H9 (cell line): ENCODE data around the gene MRPL37. TPM values are rescaled to one million over a fixed set of nuclear protein-coding genes. Genes with fewer than 3 reads are reported as not detected.

Experiments
- DNase-seq: peaks from one replicate; pipeline ENCODE4 v3.0.0-alpha.2; 2017
- H2AFZ ChIP-seq: one replicate; pipeline ENCODE4 v1.6.1; 2013; ENCODE audit warnings: mild to moderate bottlenecking, low read length, control low read depth, moderate library complexity
- H2AK5ac ChIP-seq: 2 replicates; pipeline ENCODE4 v1.6.1; 2013; ENCODE audit warnings: low read length, control low read depth, mixed read lengths; ENCODE audit not compliant: insufficient read length
- H2BK120ac ChIP-seq: one replicate; pipeline ENCODE4 v1.6.1; 2013; ENCODE audit warnings: low read depth, mild to moderate bottlenecking, low read length, control low read depth, inconsistent platforms; ENCODE audit not compliant: poor library complexity, severe bottlenecking
- H2BK12ac ChIP-seq: 2 replicates; pipeline ENCODE4 v1.6.1; 2013; ENCODE audit warnings: low read length, control low read depth, mixed read lengths, low read depth; ENCODE audit not compliant: insufficient read length
- H2BK15ac ChIP-seq: 2 replicates; pipeline ENCODE4 v1.6.1; 2013; ENCODE audit warnings: low read depth, low read length, control low read depth
- H2BK20ac ChIP-seq: one replicate; pipeline ENCODE4 v1.6.1; 2013; ENCODE audit warnings: low read depth, mild to moderate bottlenecking, low read length, control low read depth, inconsistent platforms; ENCODE audit not compliant: poor library complexity, severe bottlenecking
- H2BK5ac ChIP-seq: 2 replicates; pipeline ENCODE4 v1.6.1; 2013; ENCODE audit warnings: low read length, control low read depth, mixed read lengths; ENCODE audit not compliant: insufficient read length
- H3K14ac ChIP-seq: 2 replicates; pipeline ENCODE4 v1.6.1; 2013; ENCODE audit warnings: low read length, control low read depth; ENCODE audit not compliant: insufficient read depth
- H3K18ac ChIP-seq: 2 replicates; pipeline ENCODE4 v1.6.1; 2013; ENCODE audit warnings: low read depth, mild to moderate bottlenecking, mixed read lengths, low read length, control low read depth; ENCODE audit not compliant: insufficient read length
- H3K23ac ChIP-seq: 2 replicates; pipeline ENCODE4 v1.6.1; 2013; ENCODE audit warnings: low read length, control low read depth, mixed read lengths, low read depth; ENCODE audit not compliant: insufficient read length
- H3K23me2 ChIP-seq: 2 replicates; pipeline ENCODE4 v1.6.1; 2013; ENCODE audit warnings: low read depth, mild to moderate bottlenecking, mixed read lengths, low read length, control low read depth; ENCODE audit not compliant: insufficient read length, poor library complexity, severe bottlenecking
- H3K27ac ChIP-seq: 2 replicates; pipeline ENCODE4 v1.5.1; 2013; ENCODE audit warnings: low read length, control low read depth, mixed read lengths, low read depth; ENCODE audit not compliant: insufficient read length
- H3K27me3 ChIP-seq: 2 replicates; pipeline ENCODE4 v1.6.1; 2013; ENCODE audit warnings: low read length, control low read depth, inconsistent platforms; ENCODE audit not compliant: insufficient read depth
- H3K4ac ChIP-seq: 2 replicates; pipeline ENCODE4 v1.6.1; 2013; ENCODE audit warnings: low read depth, mild to moderate bottlenecking, control low read depth, inconsistent platforms, low read length, moderate library complexity
- H3K4me1 ChIP-seq: 2 replicates; pipeline ENCODE4 v1.6.1; 2013; ENCODE audit warnings: low read length, control low read depth, inconsistent platforms; ENCODE audit not compliant: insufficient read depth
- H3K4me2 ChIP-seq: 2 replicates; pipeline ENCODE4 v1.6.1; 2013; ENCODE audit warnings: low read length, control low read depth, mixed read lengths; ENCODE audit not compliant: insufficient read length, insufficient read depth
- H3K56ac ChIP-seq: 2 replicates; pipeline ENCODE4 v1.6.1; 2013; ENCODE audit warnings: low read depth, mild to moderate bottlenecking, mixed read lengths, low read length, control low read depth; ENCODE audit not compliant: insufficient read length
- H3K79me1 ChIP-seq: 2 replicates; pipeline ENCODE4 v1.6.1; 2013; ENCODE audit warnings: low read depth, mild to moderate bottlenecking, moderate library complexity, low read length, control low read depth, inconsistent platforms; ENCODE audit not compliant: insufficient read depth, poor library complexity, severe bottlenecking
- H3K79me2 ChIP-seq: 2 replicates; pipeline ENCODE4 v1.6.1; 2013; ENCODE audit warnings: low read length, control low read depth, inconsistent platforms; ENCODE audit not compliant: insufficient read depth
- H3K9ac ChIP-seq: 2 replicates; pipeline ENCODE4 v1.6.1; 2013; ENCODE audit warnings: low read length, control low read depth, mixed read lengths; ENCODE audit not compliant: insufficient read length; ENCODE audit errors: extremely low read depth
- H3K9me3 ChIP-seq: one replicate; pipeline ENCODE4 v1.6.1; 2013; ENCODE audit warnings: low read depth, low read length, inconsistent platforms; ENCODE audit not compliant: control insufficient read depth
- H3T11ph ChIP-seq: one replicate; pipeline ENCODE4 v1.6.1; 2013; ENCODE audit warnings: mild to moderate bottlenecking, low read length, control low read depth, inconsistent platforms
- H4K20me1 ChIP-seq: one replicate; pipeline ENCODE4 v1.6.1; 2013; ENCODE audit not compliant: control insufficient read depth, insufficient read length, insufficient read depth
- H4K5ac ChIP-seq: 2 replicates; pipeline ENCODE4 v1.6.1; 2013; ENCODE audit warnings: low read depth, mild to moderate bottlenecking, mixed read lengths, low read length, control low read depth; ENCODE audit not compliant: insufficient read length
- H4K8ac ChIP-seq: replicated peaks from 2 replicates; pipeline ENCODE4 v1.6.1; 2013; ENCODE audit warnings: low read length, control low read depth, mixed read lengths, low read depth; ENCODE audit not compliant: insufficient read length
- H4K91ac ChIP-seq: 2 replicates; pipeline ENCODE4 v1.6.1; 2013; ENCODE audit warnings: low read depth, mild to moderate bottlenecking, moderate library complexity, mixed read lengths, low read length, control low read depth; ENCODE audit not compliant: insufficient read length
- H3K27ac Mint-ChIP-seq, 3 experiments: 2 replicates in 2 of 3; 3 replicates in 1 of 3; pipeline ENCODE4 v1.8.0; 2020 to 2021; ENCODE audit warnings: mixed read lengths in 3 of 3, mild to moderate bottlenecking in 1 of 3, moderate library complexity in 1 of 3
- H3K27me3 Mint-ChIP-seq: 2 replicates; pipeline ENCODE4 v1.8.0; 2021; ENCODE audit warnings: low read depth, mild to moderate bottlenecking, moderate library complexity, mixed read lengths
- H3K36me3 Mint-ChIP-seq, 3 experiments: 2 replicates in 2 of 3; 3 replicates in 1 of 3; pipeline ENCODE4 v1.8.0; 2020 to 2021; ENCODE audit warnings: low read depth in 3 of 3, mixed read lengths in 3 of 3; ENCODE audit not compliant: insufficient read depth in 1 of 3
- H3K4me1 Mint-ChIP-seq, 2 experiments: 2 replicates each; pipeline ENCODE4 v1.8.0; 2020; ENCODE audit warnings: mixed read lengths in 2 of 2
- H3K4me3 Mint-ChIP-seq, 2 experiments: 2 replicates in 1 of 2; 3 replicates in 1 of 2; pipeline ENCODE4 v1.8.0; 2020 to 2021; ENCODE audit warnings: mild to moderate bottlenecking in 2 of 2, mixed read lengths in 2 of 2, moderate library complexity in 1 of 2
- H3K9me3 Mint-ChIP-seq, 2 experiments: 2 replicates in 1 of 2; 3 replicates in 1 of 2; pipeline ENCODE4 v1.8.0; 2020; ENCODE audit warnings: mild to moderate bottlenecking in 2 of 2, mixed read lengths in 2 of 2, moderate library complexity in 1 of 2
- WGBS: extraction: QIAGEN DNeasy Blood & Tissue Kit; methylation state at CpG from one replicate; pipeline ENCODE4 v1.1.7; 2013; ENCODE audit warnings: missing lambda C conversion rate, low lambda C conversion rate, mixed read lengths; ENCODE audit not compliant: insufficient read length; ENCODE audit errors: extremely low coverage; 5-methylcytosine and 5-hydroxymethylcytosine counted together
- total RNA-seq: library from RNA; stranded (reverse); gene quantifications from 2 replicates; pipeline ENCODE4 v1.2.1, GENCODE V29; 2021
- TF ChIP-seq, protein P1 (sequence below): fragments of 200-600 bp; sonication (generic); conservative IDR thresholded peaks from 3 replicates; pipeline ENCODE4 v1.8.0; 2021; ENCODE audit warnings: antibody characterized with exemption, mild to moderate bottlenecking

Gene MRPL37
- total RNA-seq, 1 experiment from 2014 or later, result 123 TPM

GRCh38 chr1:54215523-54215922 is 15.6 kb downstream of the MRPL37 start:
- no peak overlapping the region for H4K91ac ChIP-seq
- H2BK20ac ChIP-seq, result no peak overlapping the region
- no peak overlapping the region for H2BK5ac ChIP-seq
- no peak overlapping the region for H3K27ac ChIP-seq
- H3K4me3 Mint-ChIP-seq, result no peak overlapping the region
- no peaks in the 10 kb centered on the region for H3K9me3 Mint-ChIP-seq
- no peaks in the 10 kb centered on the region for H4K20me1 ChIP-seq
- H3K23ac ChIP-seq, result no peak overlapping the region
- H3K56ac ChIP-seq, result no peak overlapping the region
- H3K14ac ChIP-seq, result no peak overlapping the region
- no peak overlapping the region for H3T11ph ChIP-seq
- H2AFZ ChIP-seq, result no peak overlapping the region
- H3K79me1 ChIP-seq, result no peaks in the 10 kb centered on the region
- no peak overlapping the region for H3K4ac ChIP-seq
- H4K8ac ChIP-seq, result no peak overlapping the region
- no peak overlapping the region for H2AK5ac ChIP-seq
- H3K27ac Mint-ChIP-seq, result no peak overlapping the region
- H2BK120ac ChIP-seq, result no peak overlapping the region
- TF ChIP-seq, protein P1, sequence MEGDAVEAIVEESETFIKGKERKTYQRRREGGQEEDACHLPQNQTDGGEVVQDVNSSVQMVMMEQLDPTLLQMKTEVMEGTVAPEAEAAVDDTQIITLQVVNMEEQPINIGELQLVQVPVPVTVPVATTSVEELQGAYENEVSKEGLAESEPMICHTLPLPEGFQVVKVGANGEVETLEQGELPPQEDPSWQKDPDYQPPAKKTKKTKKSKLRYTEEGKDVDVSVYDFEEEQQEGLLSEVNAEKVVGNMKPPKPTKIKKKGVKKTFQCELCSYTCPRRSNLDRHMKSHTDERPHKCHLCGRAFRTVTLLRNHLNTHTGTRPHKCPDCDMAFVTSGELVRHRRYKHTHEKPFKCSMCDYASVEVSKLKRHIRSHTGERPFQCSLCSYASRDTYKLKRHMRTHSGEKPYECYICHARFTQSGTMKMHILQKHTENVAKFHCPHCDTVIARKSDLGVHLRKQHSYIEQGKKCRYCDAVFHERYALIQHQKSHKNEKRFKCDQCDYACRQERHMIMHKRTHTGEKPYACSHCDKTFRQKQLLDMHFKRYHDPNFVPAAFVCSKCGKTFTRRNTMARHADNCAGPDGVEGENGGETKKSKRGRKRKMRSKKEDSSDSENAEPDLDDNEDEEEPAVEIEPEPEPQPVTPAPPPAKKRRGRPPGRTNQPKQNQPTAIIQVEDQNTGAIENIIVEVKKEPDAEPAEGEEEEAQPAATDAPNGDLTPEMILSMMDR, result no peak
- H3K4me1 ChIP-seq, result no peaks in the 10 kb centered on the region
- peaks cover 2 to 9% of the 10 kb centered on the region in 2 experiments; a peak in 3 of 4 replicates for H3K4me1 Mint-ChIP-seq
- H3K23me2 ChIP-seq, result no peaks in the 10 kb centered on the region
- H3K27me3 Mint-ChIP-seq, result no peaks in the 10 kb centered on the region
- no peak overlapping the region for H3K4me2 ChIP-seq
- H4K5ac ChIP-seq, result no peak overlapping the region
- no peaks in the 10 kb centered on the region for H3K79me2 ChIP-seq
- H2BK15ac ChIP-seq, result no peak overlapping the region
- H3K27me3 ChIP-seq, result no peaks in the 10 kb centered on the region
- H3K36me3 Mint-ChIP-seq, result peaks cover 51 to 94% (median 74%) of the 10 kb centered on the region in 3 experiments; a peak in 6 of 7 replicates
- DNase-seq, result no peak
- WGBS, result no CpG with 5 or more reads among the region's 9 CpGs
- no peaks in the 10 kb centered on the region for H3K9me3 ChIP-seq
- no peak overlapping the region for H3K9ac ChIP-seq
- H2BK12ac ChIP-seq, result no peak overlapping the region
- no peak overlapping the region for H3K18ac ChIP-seq
